KMS-11 (cell line): ENCODE data around the gene RXFP4.

Experiments
- H2AFZ ChIP-seq: fragments of 200-600 bp; sonication (generic); 2 replicates; pipeline ENCODE4 v1.6.1; 2016; ENCODE audit warnings: antibody characterized with exemption, mixed run types, low read depth
- H3K27ac ChIP-seq: fragments of 200-600 bp; sonication (generic); 2 replicates; pipeline ENCODE4 v1.6.1; 2016; ENCODE audit warnings: mild to moderate bottlenecking, mixed run types
- H3K27me3 ChIP-seq: fragments of 200-600 bp; sonication (generic); 2 replicates; pipeline ENCODE4 v1.6.1; 2017; ENCODE audit warnings: mild to moderate bottlenecking, low read depth, mixed run types, moderate library complexity; ENCODE audit not compliant: insufficient read depth
- H3K36me3 ChIP-seq: fragments of 200-600 bp; sonication (generic); 2 replicates; pipeline ENCODE4 v1.6.1; 2017; ENCODE audit warnings: mild to moderate bottlenecking, mixed run types; ENCODE audit not compliant: insufficient read depth
- H3K4me1 ChIP-seq: fragments of 200-600 bp; sonication (generic); 2 replicates; pipeline ENCODE4 v1.6.1; 2016; ENCODE audit warnings: mild to moderate bottlenecking, low read depth, mixed run types; ENCODE audit not compliant: poor library complexity, severe bottlenecking
- H3K4me2 ChIP-seq: fragments of 200-600 bp; sonication (generic); 2 replicates; pipeline ENCODE4 v1.7.0; 2016; ENCODE audit warnings: mild to moderate bottlenecking, mixed run types
- H3K4me3 ChIP-seq: fragments of 200-600 bp; sonication (generic); IDR thresholded peaks from 2 replicates; pipeline ENCODE4 v1.6.1; 2017; ENCODE audit warnings: low read depth, low read length, mixed read lengths; ENCODE audit not compliant: insufficient read depth
- H3K79me2 ChIP-seq: fragments of 200-600 bp; sonication (generic); 2 replicates; pipeline ENCODE4 v1.6.1; 2016; ENCODE audit warnings: low read depth, mixed run types; ENCODE audit not compliant: insufficient read depth
- H3K9ac ChIP-seq: fragments of 200-600 bp; sonication (generic); 2 replicates; pipeline ENCODE4 v1.6.1; 2016; ENCODE audit warnings: mild to moderate bottlenecking, mixed run types
- H4K20me1 ChIP-seq: fragments of 200-600 bp; sonication (generic); 2 replicates; pipeline ENCODE4 v1.6.1; 2016; ENCODE audit warnings: mild to moderate bottlenecking, mixed run types; ENCODE audit not compliant: insufficient read depth
- TF ChIP-seq, protein P1 (sequence below): fragments of 200-600 bp; sonication (generic); conservative IDR thresholded peaks from 2 replicates; pipeline ENCODE4 v1.6.1; 2017; ENCODE audit warnings: low read depth, mild to moderate bottlenecking, antibody characterized with exemption, low read length, moderate library complexity, mixed read lengths

The RXFP4 gene

DNA sequence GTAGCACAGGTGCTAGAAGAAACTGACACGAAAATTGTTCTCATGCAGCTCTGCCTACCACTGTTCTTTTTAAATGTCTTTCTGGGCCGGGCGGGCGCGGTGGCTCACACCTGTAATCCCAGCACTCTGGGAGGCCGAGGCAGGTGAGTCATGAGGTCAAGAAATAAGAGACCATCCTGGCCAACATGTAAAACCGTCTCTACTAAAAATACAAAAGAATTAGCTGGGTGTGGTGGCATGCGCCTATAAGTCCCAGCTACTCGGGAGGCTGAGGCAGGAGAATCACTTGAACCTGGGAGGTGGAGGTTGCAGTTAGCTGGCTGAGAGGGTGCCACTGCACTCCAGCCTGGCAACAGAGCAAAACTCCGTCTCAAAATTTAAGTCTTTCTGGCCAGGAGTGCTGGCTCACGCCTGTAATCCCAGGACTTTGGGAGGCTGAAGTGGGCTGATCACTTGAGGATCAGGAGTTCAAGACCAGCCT is 29.3 kb upstream of the RXFP4 start:
- no peaks in the 10 kb centered on the region for H4K20me1 ChIP-seq
- peak overlapping the region; percentile 66 for H3K4me2 ChIP-seq
- H3K27ac ChIP-seq, result peak overlapping the region; percentile 25; the same call in 1 of the 2 replicates
- H3K9ac ChIP-seq, result no peak overlapping the region
- peaks cover 7% of the 10 kb centered on the region; the same call in 1 of the 2 replicates for H3K79me2 ChIP-seq
- H3K27me3 ChIP-seq, result no peaks in the 10 kb centered on the region
- no peak overlapping the region for H3K4me3 ChIP-seq
- H3K36me3 ChIP-seq, result peaks cover 42% of the 10 kb centered on the region; the same call in 1 of the 2 replicates
- H3K4me1 ChIP-seq, result peaks cover 28% of the 10 kb centered on the region
- H2AFZ ChIP-seq, result no peak overlapping the region
- TF ChIP-seq, protein P1, sequence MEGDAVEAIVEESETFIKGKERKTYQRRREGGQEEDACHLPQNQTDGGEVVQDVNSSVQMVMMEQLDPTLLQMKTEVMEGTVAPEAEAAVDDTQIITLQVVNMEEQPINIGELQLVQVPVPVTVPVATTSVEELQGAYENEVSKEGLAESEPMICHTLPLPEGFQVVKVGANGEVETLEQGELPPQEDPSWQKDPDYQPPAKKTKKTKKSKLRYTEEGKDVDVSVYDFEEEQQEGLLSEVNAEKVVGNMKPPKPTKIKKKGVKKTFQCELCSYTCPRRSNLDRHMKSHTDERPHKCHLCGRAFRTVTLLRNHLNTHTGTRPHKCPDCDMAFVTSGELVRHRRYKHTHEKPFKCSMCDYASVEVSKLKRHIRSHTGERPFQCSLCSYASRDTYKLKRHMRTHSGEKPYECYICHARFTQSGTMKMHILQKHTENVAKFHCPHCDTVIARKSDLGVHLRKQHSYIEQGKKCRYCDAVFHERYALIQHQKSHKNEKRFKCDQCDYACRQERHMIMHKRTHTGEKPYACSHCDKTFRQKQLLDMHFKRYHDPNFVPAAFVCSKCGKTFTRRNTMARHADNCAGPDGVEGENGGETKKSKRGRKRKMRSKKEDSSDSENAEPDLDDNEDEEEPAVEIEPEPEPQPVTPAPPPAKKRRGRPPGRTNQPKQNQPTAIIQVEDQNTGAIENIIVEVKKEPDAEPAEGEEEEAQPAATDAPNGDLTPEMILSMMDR, result no peak

- H3K4me2 ChIP-seq, result no peak overlapping the region
- no peaks in the 10 kb centered on the region for H3K27me3 ChIP-seq
- H3K36me3 ChIP-seq, result peaks cover 49% of the 10 kb centered on the region; the same call in 1 of the 2 replicates
- H3K9ac ChIP-seq, result no peak overlapping the region
- no peak overlapping the region for H3K27ac ChIP-seq
- peaks cover 7% of the 10 kb centered on the region; the same call in 1 of the 2 replicates for H3K79me2 ChIP-seq
- peaks cover 28% of the 10 kb centered on the region for H3K4me1 ChIP-seq
- H3K4me3 ChIP-seq, result no peak overlapping the region
- TF ChIP-seq, protein P1, result no peak
- H4K20me1 ChIP-seq, result no peaks in the 10 kb centered on the region
- H2AFZ ChIP-seq, result no peak overlapping the region
These were observed 27.3 kb upstream of the RXFP4 start for GRCh38 chr1:155913969-155914757.

- Histone ChIP-seq H3K4me1 (no peaks in the 10 kb centered on the region), H4K20me1 (no peaks in the 10 kb centered on the region), H3K36me3 (peaks cover 78% of the 10 kb centered on the region; the same call in 1 of the 2 replicates), H3K79me2 (peaks cover 10% of the 10 kb centered on the region; the same call in 1 of the 2 replicates), H2AFZ (no peak overlapping the region), H3K4me3 (no peak overlapping the region), H3K27me3 (no peaks in the 10 kb centered on the region), H3K27ac (no peak overlapping the region), H3K9ac (no peak overlapping the region), H3K4me2 (no peak overlapping the region)
- TF ChIP-seq, protein P1, result no peak
These were observed 22.8 kb upstream of the RXFP4 start for GRCh38 chr1:155918660-155919059.

DNA sequence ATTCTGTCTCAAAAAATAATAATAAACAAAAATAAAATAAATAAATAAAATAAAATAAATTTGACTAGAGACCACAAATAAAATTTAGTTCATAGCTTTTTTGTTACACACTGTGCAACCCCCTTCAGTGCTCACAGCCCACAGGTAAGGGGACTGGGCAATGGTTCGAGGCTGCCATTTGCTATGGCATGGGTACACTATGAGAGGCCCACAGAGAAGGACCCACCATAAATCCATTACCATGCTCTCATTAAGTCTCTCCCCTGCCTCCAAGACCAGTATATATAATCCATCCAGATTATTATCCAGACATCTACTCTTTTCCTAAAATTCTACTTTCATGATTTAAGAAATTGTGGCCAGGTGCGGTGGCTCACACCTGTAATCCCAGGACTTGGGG is 21.6 kb upstream of the RXFP4 start:
- H3K4me3 ChIP-seq, result no peak overlapping the region

More for the DNA sequence above, 21.6 kb upstream of the RXFP4 start:
- Histone ChIP-seq H3K79me2 (peaks cover 13% of the 10 kb centered on the region; the same call in 1 of the 2 replicates), H3K9ac (no peak overlapping the region), H3K27me3 (no peaks in the 10 kb centered on the region), H3K36me3 (peaks cover 78% of the 10 kb centered on the region; the same call in 1 of the 2 replicates), H2AFZ (no peak overlapping the region), H4K20me1 (no peaks in the 10 kb centered on the region), H3K4me2 (no peak overlapping the region), H3K27ac (no peak overlapping the region), H3K4me1 (no peaks in the 10 kb centered on the region)
- TF ChIP-seq, protein P1, result no peak
